ENCODE results near the gene OLFM1. TPM values are rescaled to one million over a fixed set of nuclear protein-coding genes. Genes with fewer than 3 reads are reported as not detected.

OLFM1 gene
- total RNA-seq, 4 donors from 2014 or later: 18.7 to 46.1 (median 38.6) TPM

DNA sequence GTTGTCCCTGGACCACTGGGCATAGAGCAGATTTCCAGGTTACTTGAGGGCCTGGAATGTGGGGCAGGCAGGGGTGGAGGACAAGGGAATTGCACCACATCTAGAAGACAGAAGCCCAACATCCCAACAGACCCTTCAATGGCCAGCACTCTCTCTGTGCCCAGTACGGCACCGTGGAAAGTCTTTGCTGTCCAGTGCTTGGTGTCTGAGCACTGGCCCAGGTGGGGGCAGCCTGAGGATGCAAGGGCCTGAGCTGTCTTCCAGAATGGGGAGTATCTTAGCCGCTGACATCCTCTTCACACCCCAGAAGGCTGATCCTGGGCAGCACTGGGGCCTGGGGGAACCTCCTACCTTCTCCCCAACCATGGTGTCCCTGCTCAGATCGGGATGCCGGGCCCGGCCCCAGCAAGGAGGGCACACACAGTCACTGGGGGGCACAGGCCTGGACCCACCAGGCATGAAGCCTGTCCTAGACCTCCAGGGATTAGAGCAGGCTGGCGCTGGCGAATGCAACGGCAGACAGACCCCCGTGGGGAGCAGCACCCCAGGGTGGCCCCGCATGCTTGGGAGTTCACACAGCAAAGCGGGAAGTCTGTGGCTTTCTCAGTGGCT lies 40.6 kb upstream of the OLFM1 start:
- Histone ChIP-seq H3K4me3 (no peak overlapping the region), H3K27ac (replicated peaks in 1 of 4) (no peak overlapping the region), H3K4me1 (no peaks in the 10 kb centered on the region), H3K9me3 (no peaks in the 10 kb centered on the region), H3K27me3 (peaks cover 0 to 60% (median 0%) of the 10 kb centered on the region in 4 donors), H3K36me3 (no peaks in the 10 kb centered on the region)
- TF ChIP-seq EP300 (IDR thresholded peaks at IDR 0.05) (no peak), POLR2AphosphoS5 (IDR thresholded peaks at IDR 0.05) (no peak), POLR2A (IDR thresholded peaks at IDR 0.05; ENCODE audit: low read depth) (no peak)
- TF ChIP-seq, protein P1, sequence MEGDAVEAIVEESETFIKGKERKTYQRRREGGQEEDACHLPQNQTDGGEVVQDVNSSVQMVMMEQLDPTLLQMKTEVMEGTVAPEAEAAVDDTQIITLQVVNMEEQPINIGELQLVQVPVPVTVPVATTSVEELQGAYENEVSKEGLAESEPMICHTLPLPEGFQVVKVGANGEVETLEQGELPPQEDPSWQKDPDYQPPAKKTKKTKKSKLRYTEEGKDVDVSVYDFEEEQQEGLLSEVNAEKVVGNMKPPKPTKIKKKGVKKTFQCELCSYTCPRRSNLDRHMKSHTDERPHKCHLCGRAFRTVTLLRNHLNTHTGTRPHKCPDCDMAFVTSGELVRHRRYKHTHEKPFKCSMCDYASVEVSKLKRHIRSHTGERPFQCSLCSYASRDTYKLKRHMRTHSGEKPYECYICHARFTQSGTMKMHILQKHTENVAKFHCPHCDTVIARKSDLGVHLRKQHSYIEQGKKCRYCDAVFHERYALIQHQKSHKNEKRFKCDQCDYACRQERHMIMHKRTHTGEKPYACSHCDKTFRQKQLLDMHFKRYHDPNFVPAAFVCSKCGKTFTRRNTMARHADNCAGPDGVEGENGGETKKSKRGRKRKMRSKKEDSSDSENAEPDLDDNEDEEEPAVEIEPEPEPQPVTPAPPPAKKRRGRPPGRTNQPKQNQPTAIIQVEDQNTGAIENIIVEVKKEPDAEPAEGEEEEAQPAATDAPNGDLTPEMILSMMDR (IDR thresholded peaks at IDR 0.05): no peak
- intact Hi-C loops (cut with DNase I): no loop called here
- WGBS: 97% methylated on average over 6 of the region's 12 CpGs
- no peak for DNase-seq (ENCODE audit: extremely low spot score)

DNA sequence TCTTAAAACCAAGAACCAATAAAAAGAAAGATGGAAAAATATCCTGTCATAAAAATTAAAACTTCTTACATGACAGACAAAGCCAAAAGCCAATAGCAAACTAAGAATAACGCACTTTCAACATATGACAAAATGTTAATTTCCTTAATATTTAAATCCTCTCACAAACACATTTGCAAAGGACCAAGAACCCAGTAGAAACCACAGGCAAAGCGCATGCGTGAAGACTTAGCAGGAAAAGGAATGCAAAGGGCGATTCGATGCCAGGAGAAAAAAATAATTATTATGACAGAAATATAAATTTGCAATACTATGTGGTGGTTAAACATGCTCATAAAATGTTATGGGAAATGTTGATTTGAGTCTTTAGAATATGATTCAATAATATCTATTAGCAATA lies 39.9 kb upstream of the OLFM1 start:
- WGBS: 81% methylated on average over 5 of the region's 5 CpGs
- intact Hi-C loops (cut with DNase I): no loop called here
- Histone ChIP-seq H3K27me3 (peaks cover 0 to 67% (median 0%) of the 10 kb centered on the region in 4 donors), H3K9me3 (no peaks in the 10 kb centered on the region), H3K4me3 (no peak overlapping the region), H3K36me3 (no peaks in the 10 kb centered on the region), H3K27ac (replicated peaks in 1 of 4) (no peak overlapping the region), H3K4me1 (no peaks in the 10 kb centered on the region)
- TF ChIP-seq POLR2A (IDR thresholded peaks at IDR 0.05; ENCODE audit: low read depth) (no peak), EP300 (IDR thresholded peaks at IDR 0.05) (no peak), POLR2AphosphoS5 (IDR thresholded peaks at IDR 0.05) (no peak)
- TF ChIP-seq, protein P1 (IDR thresholded peaks at IDR 0.05): no peak
- no peak for DNase-seq (ENCODE audit: extremely low spot score)

DNA sequence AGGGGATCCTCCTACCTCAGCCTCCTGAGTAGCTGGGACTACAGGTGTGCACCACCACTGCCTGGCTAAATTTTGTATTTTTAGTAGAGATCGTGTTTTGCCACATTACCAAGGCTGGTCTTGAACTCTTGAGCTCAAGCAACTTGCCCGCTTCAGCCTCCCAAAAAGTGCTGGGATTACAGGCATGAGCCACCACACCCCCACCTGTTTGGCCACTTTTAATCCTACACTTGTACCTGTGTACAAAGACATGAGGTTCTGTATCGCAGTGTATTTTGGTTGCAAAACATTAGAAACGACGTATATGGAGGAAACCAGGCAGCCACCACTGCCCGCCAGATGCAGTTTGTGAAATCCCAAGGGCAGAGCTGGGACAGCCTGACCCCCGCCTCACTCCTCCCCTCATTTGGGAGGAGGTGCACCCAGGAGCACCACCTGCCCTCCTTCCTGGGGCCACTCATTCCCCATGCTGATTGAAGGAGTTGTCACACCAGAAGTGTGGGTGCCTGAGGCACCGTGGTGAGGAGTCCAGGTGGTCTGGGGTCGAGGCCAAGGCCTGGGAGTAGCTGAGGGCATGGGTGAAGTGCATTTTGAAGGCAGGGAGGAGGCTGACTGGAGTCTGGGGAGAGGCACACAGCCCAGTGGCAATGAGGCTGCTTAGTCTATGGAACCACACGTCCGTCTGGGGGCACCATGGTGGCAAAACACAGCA lies 39.3 kb upstream of the OLFM1 start:
- WGBS: 72% methylated on average over 10 of the region's 11 CpGs
- DNase-seq (ENCODE audit: extremely low spot score): no peak

DNA sequence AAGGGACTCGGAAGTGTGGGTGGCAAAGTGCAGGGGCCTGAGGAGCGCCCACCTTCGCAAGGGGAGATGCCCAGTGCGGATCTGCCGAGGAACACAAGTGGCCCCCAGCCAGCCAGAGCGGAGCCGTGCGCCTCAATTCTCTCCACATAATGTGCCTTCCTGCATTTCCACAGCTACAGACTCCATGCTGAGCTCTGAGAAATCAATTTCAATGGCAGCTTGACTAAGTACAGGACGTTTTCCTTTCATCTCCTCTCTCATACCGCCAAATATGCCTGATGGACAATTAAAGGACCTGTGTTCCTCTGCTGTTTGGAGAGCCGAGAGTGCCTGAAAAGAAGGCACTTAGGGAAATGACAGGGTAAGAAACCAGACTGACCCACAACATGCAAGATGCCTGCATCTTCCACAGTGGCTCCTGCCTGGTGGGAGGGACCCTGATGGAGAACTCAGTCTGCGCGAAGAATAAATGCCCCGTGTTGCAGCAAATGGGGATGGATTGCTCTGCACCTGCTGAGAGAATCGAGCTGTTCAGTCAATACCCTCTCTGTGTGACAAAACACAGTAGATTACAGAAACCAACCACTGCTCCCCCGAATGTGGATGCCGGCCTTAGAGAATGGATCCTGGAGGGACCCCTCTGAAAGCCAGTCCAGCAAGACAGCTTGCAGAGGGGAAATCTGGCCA lies 38.6 kb upstream of the OLFM1 start:
- Histone ChIP-seq H3K4me1 (no peaks in the 10 kb centered on the region), H3K27me3 (peaks cover 0 to 81% (median 0%) of the 10 kb centered on the region in 4 donors), H3K27ac (replicated peaks in 1 of 4) (no peak overlapping the region), H3K9me3 (peaks cover 0 to 7% (median 2%) of the 10 kb centered on the region in 4 donors), H3K36me3 (no peaks in the 10 kb centered on the region), H3K4me3 (no peak overlapping the region)
- TF ChIP-seq, protein P1 (IDR thresholded peaks at IDR 0.05): no peak
- TF ChIP-seq EP300 (IDR thresholded peaks at IDR 0.05): no peak
- TF ChIP-seq POLR2AphosphoS5 (IDR thresholded peaks at IDR 0.05): no peak
- TF ChIP-seq POLR2A (IDR thresholded peaks at IDR 0.05; ENCODE audit: low read depth): no peak
- 78% methylated on average over 16 of the region's 17 CpGs for WGBS
- intact Hi-C loops (cut with DNase I): no loop called here
- no peak for DNase-seq (ENCODE audit: extremely low spot score)

More for the DNA sequence above, 39.3 kb upstream of the OLFM1 start:
- no peak for TF ChIP-seq EP300 (IDR thresholded peaks at IDR 0.05)
- TF ChIP-seq, protein P1 (IDR thresholded peaks at IDR 0.05): no peak
- no peak for TF ChIP-seq POLR2AphosphoS5 (IDR thresholded peaks at IDR 0.05)
- no peak for TF ChIP-seq POLR2A (IDR thresholded peaks at IDR 0.05; ENCODE audit: low read depth)
- no peaks in the 10 kb centered on the region for H3K9me3 ChIP-seq
- H3K4me3 ChIP-seq: no peak overlapping the region
- intact Hi-C loops (cut with DNase I): no loop called here
- no peaks in the 10 kb centered on the region for H3K36me3 ChIP-seq
- no peaks in the 10 kb centered on the region for H3K4me1 ChIP-seq
- H3K27me3 ChIP-seq: peaks cover 0 to 74% (median 0%) of the 10 kb centered on the region in 4 donors
- no peak overlapping the region for H3K27ac ChIP-seq (replicated peaks in 1 of 4)

Measured in esophagus muscularis mucosa (tissue), 4 donors.